A549 (cell line): ENCODE results near the gene IL10. TPM values are rescaled to one million over a fixed set of nuclear protein-coding genes. Genes with fewer than 3 reads are reported as not detected.

Source experiments
- ATAC-seq, 2 experiments: fragments of 200-7000 bp in 1 of 2; fragments of >200 bp in 1 of 2; cut with Nextera tagmentation in 1 of 2; cut with Tn5 transposase in 1 of 2; 3 replicates each; pipeline versions ENCODE4 v1.8.0 to v1.9.1; 2018 to 2020; ENCODE audit warnings: mild to moderate bottlenecking in 1 of 2, moderate library complexity in 1 of 2
- CTCF ChIA-PET: fragments of 300-600 bp; sonication (Branson Sonifier 250); formaldehyde crosslinking; extraction: SDS; loops from one replicate; lab custom pipeline; 2021; ENCODE audit warnings: antibody characterized with exemption, inconsistent platforms; lab: Yijun Ruan, JAX
- POLR2A ChIA-PET: fragments of 350-600 bp; formaldehyde crosslinking; extraction: SDS; loops from one replicate; lab custom pipeline; 2021; ENCODE audit warnings: antibody characterized with exemption, inconsistent platforms; lab: Yijun Ruan, JAX
- DNase-seq, 2 experiments: peaks; one replicate each; pipeline versions ENCODE4 v3.0.0 to v3.0.0-alpha.2; 2011 to 2016; ENCODE audit warnings: low read depth in 1 of 2, low spot score in 1 of 2
- FAIRE-seq: peaks from 2 replicates; lab custom pipeline; 2011; peaks lifted over from hg19 to GRCh38; lab: Jason Lieb, UNC
- H3K27ac ChIP-seq, 2 experiments: fragments of >200 bp; sonication (Bioruptor Twin); formaldehyde crosslinking; 3 replicates each; pipeline ENCODE4 v1.5.1; 2016 to 2017
- H3K4me1 ChIP-seq: fragments of >200 bp; sonication (Bioruptor Twin); formaldehyde crosslinking; 3 replicates; pipeline ENCODE4 v1.6.1; 2016
- H3K4me2 ChIP-seq: fragments of >200 bp; sonication (Bioruptor Twin); formaldehyde crosslinking; 3 replicates; pipeline ENCODE4 v1.6.1; 2016
- H3K4me3 ChIP-seq: fragments of >200 bp; sonication (Bioruptor Twin); formaldehyde crosslinking; 3 replicates; pipeline ENCODE4 v1.5.1; 2016
- H3K9me3 ChIP-seq: fragments of >200 bp; sonication (Bioruptor Twin); formaldehyde crosslinking; 3 replicates; pipeline ENCODE4 v1.6.1; 2016
- CBX2 ChIP-seq: fragments of 200-600 bp; sonication (generic); IDR thresholded peaks from 2 replicates; pipeline ENCODE4 v1.6.1; 2016; ENCODE audit warnings: low read depth, mild to moderate bottlenecking, borderline replicate concordance
- CBX8 ChIP-seq: fragments of 200-600 bp; sonication (generic); IDR thresholded peaks from 2 replicates; pipeline ENCODE4 v1.6.1; 2016
- FOSL2 ChIP-seq, 2 experiments: fragments of 450-650 bp in 1 of 2; fragments of >200 bp in 1 of 2; sonication (Bioruptor Twin) in 1 of 2; formaldehyde crosslinking; IDR thresholded peaks; 2 replicates each; pipeline versions ENCODE4 v1.5.0 to v1.6.1; 2016 to 2020; ENCODE audit warnings: mild to moderate bottlenecking in 1 of 2, moderate library complexity in 1 of 2
- FOXS1 ChIP-seq: fragments of 250-450 bp; sonication (Bioruptor Pico); IDR thresholded peaks from 2 replicates; pipeline ENCODE4 v1.5.0; 2020; ENCODE audit warnings: mild to moderate bottlenecking, moderate library complexity
- HDAC2 ChIP-seq: fragments of 200-600 bp; sonication (generic); IDR thresholded peaks from 2 replicates; pipeline ENCODE4 v1.6.1; 2016
- HMGXB4 ChIP-seq: fragments of 250-450 bp; sonication (Bioruptor Pico); IDR thresholded peaks from 2 replicates; pipeline ENCODE4 v1.5.0; 2021; ENCODE audit warnings: mild to moderate bottlenecking, moderate library complexity, borderline replicate concordance
- HOXA7 ChIP-seq: fragments of 250-450 bp; sonication (Bioruptor Pico); IDR thresholded peaks from 2 replicates; pipeline ENCODE4 v1.5.0; 2020; ENCODE audit warnings: mild to moderate bottlenecking, moderate library complexity
- JUN ChIP-seq, 2 experiments: fragments of >200 bp; sonication (Bioruptor Twin); formaldehyde crosslinking; IDR thresholded peaks; 2 replicates in 1 of 2; 3 replicates in 1 of 2; pipeline ENCODE4 v1.6.1; 2016 to 2017
- KDM5A ChIP-seq: fragments of 200-600 bp; sonication (generic); IDR thresholded peaks from 2 replicates; pipeline ENCODE4 v1.6.1; 2016; ENCODE audit warnings: antibody characterized with exemption, mild to moderate bottlenecking
- NPAS2 ChIP-seq: fragments of 250-450 bp; sonication (Bioruptor Pico); IDR thresholded peaks from 2 replicates; pipeline ENCODE4 v1.8.0; 2022; ENCODE audit warnings: mild to moderate bottlenecking, moderate library complexity, borderline replicate concordance
- PBX3 ChIP-seq: IDR thresholded peaks from 2 replicates; pipeline ENCODE4 v1.6.1; 2012
- RAD21 ChIP-seq, 2 experiments: fragments of >200 bp in 1 of 2; sonication (Bioruptor Twin) in 1 of 2; formaldehyde crosslinking in 1 of 2; IDR thresholded peaks in 1 of 2; conservative IDR thresholded peaks in 1 of 2; 2 replicates in 1 of 2; 3 replicates in 1 of 2; pipeline ENCODE4 v1.6.1; 2012 to 2018; ENCODE audit warnings: inconsistent platforms in 1 of 2
- RARB ChIP-seq: fragments of 250-450 bp; sonication (Bioruptor Pico); IDR thresholded peaks from 2 replicates; pipeline ENCODE4 v1.8.0; 2021; ENCODE audit warnings: mild to moderate bottlenecking, moderate library complexity
- RFX5 ChIP-seq: fragments of 450-650 bp; IDR thresholded peaks from 2 replicates; pipeline ENCODE4 v1.7.1; 2014; ENCODE audit warnings: antibody characterized with exemption, mild to moderate bottlenecking, moderate library complexity
- SMC3 ChIP-seq: fragments of >200 bp; sonication (Bioruptor Twin); formaldehyde crosslinking; IDR thresholded peaks from 3 replicates; pipeline ENCODE4 v1.6.1; 2018; ENCODE audit warnings: inconsistent platforms
- SREBF2 ChIP-seq: fragments of 450-650 bp; IDR thresholded peaks from 2 replicates; pipeline ENCODE4 v1.6.1; 2014; ENCODE audit warnings: mild to moderate bottlenecking, moderate library complexity
- ZSCAN20 ChIP-seq: fragments of 250-450 bp; sonication (Bioruptor Pico); IDR thresholded peaks from 2 replicates; pipeline ENCODE4 v1.8.0; 2022; ENCODE audit warnings: mild to moderate bottlenecking, moderate library complexity
- WGBS: methylation state at CpG from one replicate; pipeline ENCODE4 v1.1.6; 2017; ENCODE audit errors: missing lambda C conversion rate; 5-methylcytosine and 5-hydroxymethylcytosine counted together
- polyA plus RNA-seq, 4 experiments: library from polyadenylated mRNA; depleted of rRNA in 3 of 4; stranded (reverse); fragments of >200 nt; fragmentation: RNase III in 1 of 4; extraction: RNeasy Plus Mini Kit Qiagen cat#74134 plus additional on column Dnase treatment in 1 of 4; gene quantifications; 2 replicates in 3 of 4; 3 replicates in 1 of 4; pipeline ENCODE4 v1.2.3, GENCODE V29; 2011 to 2017
- TF ChIP-seq, protein P1 (sequence below): fragments of >200 bp; sonication (Bioruptor Twin); formaldehyde crosslinking; IDR thresholded peaks from 3 replicates; pipeline ENCODE4 v1.6.1; 2016
- TF ChIP-seq, protein P2 (sequence below): fragments of 250-450 bp; sonication (Bioruptor Pico); IDR thresholded peaks from 2 replicates; pipeline ENCODE4 v1.5.0; 2020; ENCODE audit warnings: low read depth, mild to moderate bottlenecking, moderate library complexity

The IL10 gene
- polyA plus RNA-seq, 2 of the 4 experiments (the other 2 are of a cell fraction) = not detected

DNA sequence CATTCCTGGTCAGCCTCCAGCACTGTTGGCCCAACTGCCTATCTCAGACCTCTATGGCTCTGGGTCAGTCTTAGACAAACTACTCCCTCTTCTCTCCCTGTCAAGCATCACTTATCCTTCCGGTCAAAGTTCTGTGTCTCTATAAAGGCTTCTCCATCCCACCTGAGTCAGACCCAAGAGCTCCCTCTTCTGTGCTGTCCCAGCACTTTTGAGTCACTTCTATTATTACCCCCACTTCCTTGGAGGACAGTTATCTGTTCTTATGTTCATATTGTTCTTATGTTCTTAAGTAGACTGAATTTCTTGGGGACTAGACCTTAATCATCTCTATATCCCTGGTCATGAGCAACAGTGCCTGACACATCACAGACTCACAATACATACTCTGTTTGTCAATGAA is 29.2 kb upstream of the IL10 start:
- H3K27ac ChIP-seq = no peak overlapping the region
- TF ChIP-seq ZSCAN20 (CRISPR knock-in tag) (no peak), FOXS1 (no peak), RAD21 (conservative IDR thresholded peaks at IDR 0.05 in 1 of 2, IDR thresholded peaks at IDR 0.05 in 1 of 2) (no peak), KDM5A (no peak), JUN (IDR thresholded peaks at IDR 0.05) (no peak), NPAS2 (CRISPR knock-in tag) (no peak), CBX8 (no peak), HOXA7 (CRISPR knock-in tag) (no peak), PBX3 (no peak), RFX5 (no peak), CBX2 (no peak), RARB (CRISPR knock-in tag) (no peak), HMGXB4 (CRISPR knock-in tag) (no peak)
- TF ChIP-seq, protein P1, sequence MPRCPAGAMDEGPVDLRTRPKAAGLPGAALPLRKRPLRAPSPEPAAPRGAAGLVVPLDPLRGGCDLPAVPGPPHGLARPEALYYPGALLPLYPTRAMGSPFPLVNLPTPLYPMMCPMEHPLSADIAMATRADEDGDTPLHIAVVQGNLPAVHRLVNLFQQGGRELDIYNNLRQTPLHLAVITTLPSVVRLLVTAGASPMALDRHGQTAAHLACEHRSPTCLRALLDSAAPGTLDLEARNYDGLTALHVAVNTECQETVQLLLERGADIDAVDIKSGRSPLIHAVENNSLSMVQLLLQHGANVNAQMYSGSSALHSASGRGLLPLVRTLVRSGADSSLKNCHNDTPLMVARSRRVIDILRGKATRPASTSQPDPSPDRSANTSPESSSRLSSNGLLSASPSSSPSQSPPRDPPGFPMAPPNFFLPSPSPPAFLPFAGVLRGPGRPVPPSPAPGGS = no peak
- TF ChIP-seq, protein P2, sequence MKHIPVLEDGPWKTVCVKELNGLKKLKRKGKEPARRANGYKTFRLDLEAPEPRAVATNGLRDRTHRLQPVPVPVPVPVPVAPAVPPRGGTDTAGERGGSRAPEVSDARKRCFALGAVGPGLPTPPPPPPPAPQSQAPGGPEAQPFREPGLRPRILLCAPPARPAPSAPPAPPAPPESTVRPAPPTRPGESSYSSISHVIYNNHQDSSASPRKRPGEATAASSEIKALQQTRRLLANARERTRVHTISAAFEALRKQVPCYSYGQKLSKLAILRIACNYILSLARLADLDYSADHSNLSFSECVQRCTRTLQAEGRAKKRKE (CRISPR knock-in tag) = no peak
- ATAC-seq (no peak), DNase-seq (no peak), FAIRE-seq (no peak)
- no peak overlapping the region for H3K4me3 ChIP-seq
- ChIA-PET POLR2A (no interaction called here), CTCF (interaction anchor here (1.1 to 1.6 kb wide), 3 partner anchors 9 to 111 kb away, joined by 3 to 4 read pairs (median 4); partner anchors contain the start of gene IL10)
- 94% methylated on average over 1 of the region's 1 CpG for WGBS
- H3K9me3 ChIP-seq = no peaks in the 10 kb centered on the region
- no peak overlapping the region for H3K4me2 ChIP-seq
- H3K4me1 ChIP-seq = no peaks in the 10 kb centered on the region

DNA sequence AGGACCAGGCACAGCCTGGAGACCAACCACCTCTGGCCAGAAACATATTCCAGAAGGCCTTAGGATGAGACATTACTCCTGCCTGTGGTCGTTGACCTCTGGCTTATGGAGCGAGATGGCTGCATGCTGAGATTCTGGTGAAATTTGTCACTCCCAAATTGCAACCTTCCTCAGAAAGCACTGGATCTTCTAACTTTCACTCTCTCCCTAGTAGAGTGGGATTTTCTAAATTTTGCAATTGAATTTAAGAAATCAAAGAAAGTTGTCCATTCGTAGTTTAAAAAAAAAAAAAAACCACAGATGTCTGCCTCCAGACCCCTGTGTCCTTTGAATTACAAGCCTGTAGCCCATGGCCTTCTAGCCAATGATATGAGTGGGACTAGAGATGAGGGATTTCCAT is 28.6 kb upstream of the IL10 start:
- POLR2A ChIA-PET = no interaction called here

More for the DNA sequence above, 28.6 kb upstream of the IL10 start:
- H3K4me3 ChIP-seq = no peak overlapping the region
- FAIRE-seq (no peak), DNase-seq (no peak)
- no peaks in the 10 kb centered on the region for H3K4me1 ChIP-seq
- H3K27ac ChIP-seq = no peak overlapping the region
- 44% methylated on average over 3 of the region's 3 CpGs for WGBS
- H3K4me2 ChIP-seq = no peak overlapping the region
- H3K9me3 ChIP-seq = no peaks in the 10 kb centered on the region
- TF ChIP-seq FOSL2 (IDR thresholded peaks at IDR 0.05) (no peak), FOSL2 (CRISPR knock-in tag; IDR thresholded peaks at IDR 0.05) (no peak), PBX3 (no peak), RARB (CRISPR knock-in tag) (no peak), SMC3 (no peak), HDAC2 (no peak), SREBF2 (no peak)
- TF ChIP-seq, protein P2 (CRISPR knock-in tag) = no peak
- TF ChIP-seq, all 56 proteins: peak for 0
- CTCF ChIA-PET = interaction anchor here (1.1 kb wide), 1 partner anchor 29 kb away, joined by 3 read pairs; the partner anchor contains the start of gene IL10
- no peak for ATAC-seq
